Measurements from ENCODE around the gene SUN1.
"Not testable (repeated sequence)": the region's sequence is repeated elsewhere in the genome, so short reads cannot be mapped to it uniquely, and the experiment has no call there.

Gene SUN1

DNA sequence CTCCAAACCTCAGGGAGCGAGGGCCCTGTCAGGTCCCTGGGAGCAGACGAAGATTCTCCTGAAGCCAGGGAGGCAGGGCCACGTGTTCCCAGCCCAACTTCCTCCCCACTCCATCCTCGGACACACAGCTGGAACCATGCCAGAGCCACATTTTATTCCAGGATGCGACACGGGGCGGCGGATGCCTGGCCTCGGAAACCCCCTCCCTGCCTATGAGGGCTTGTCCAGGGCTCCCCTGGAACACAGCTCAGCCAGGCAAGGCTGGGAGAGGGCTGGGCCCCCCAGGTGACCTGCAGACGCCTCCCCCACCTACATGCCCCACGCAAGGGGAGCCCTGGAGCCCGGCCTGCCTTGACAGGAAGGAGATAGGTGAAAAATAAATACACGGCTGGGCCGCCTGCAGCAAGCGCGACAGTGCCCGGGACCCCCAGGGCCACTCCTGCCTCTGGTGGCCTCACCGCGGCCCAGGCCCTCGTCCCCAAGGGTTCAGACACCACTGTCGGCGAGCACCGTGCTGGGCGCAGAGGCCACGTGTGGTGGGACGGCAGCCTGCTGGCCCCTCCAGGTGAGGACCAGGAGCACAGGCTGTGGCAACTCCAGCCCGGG, 65.6 kb downstream of the SUN1 start:
- no peak for DNase-seq
- in situ Hi-C loops (cut with MboI; ENCODE audit: low pct_unique_long_range_greater_than_20kb, low sequenced_read_pairs): no loop called here

DNA sequence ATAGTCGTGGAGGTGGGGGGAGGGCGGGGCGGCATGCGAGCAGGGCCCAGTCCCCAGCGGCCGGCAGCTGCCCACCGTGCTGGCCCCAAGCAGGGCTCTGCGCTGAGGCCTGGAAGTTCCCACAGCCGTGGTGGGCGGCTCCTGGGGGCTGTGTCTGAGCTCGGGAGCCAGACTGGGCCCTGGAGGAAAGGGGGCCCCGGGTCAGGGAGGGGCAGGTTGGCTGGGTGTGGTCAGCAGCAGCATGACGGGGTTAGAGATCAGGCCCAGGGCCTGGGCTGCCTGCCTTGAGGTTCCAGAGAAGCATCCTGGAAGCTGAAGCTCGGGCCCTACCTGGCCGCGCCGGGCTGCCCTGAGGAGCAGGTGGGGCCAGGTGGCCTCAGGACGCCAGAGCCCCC, 66.2 kb downstream of the SUN1 start:
- in situ Hi-C loops (cut with MboI; ENCODE audit: low pct_unique_long_range_greater_than_20kb, low sequenced_read_pairs): no loop called here
- no peak for DNase-seq

DNA sequence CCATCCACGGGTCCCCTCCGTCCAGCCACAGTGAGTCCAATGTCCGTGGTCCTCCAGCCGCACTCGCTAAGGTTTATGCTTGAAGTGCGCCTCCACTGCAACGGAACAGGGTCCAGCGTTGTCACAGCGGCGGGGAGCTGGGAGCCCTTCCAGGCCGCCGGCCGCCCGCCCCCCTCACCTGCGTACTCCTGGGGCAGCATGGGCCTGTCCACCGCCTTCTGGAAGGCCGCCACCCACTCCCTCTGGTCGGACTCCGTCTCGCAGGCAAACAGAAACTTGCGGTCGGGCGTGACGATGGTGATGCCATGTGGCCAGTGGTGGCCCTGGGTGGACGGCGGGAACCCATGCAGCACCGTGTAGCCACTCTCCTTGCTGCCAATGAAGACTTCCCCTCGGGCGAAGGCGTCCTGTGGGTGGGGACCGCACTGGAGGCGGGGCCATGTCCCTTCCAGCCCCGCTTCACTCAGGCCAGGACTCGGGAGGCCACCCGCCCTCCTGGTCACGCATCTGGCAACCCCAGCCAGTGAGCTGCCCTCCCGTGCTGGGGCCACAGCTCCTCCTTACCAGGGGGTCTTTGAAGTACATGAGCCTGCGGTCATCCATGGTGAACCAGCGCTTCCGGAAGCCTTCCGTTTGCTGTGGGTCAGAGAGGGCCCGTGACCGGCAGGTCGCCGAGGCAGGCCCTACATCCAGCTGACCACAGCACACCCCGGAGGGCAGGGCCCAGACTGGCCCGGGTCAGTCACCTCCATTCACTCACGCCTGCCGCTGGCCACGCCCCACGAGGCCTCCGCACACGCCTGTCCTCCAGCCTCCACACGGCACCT, 66.8 kb downstream of the SUN1 start:
- in situ Hi-C loops (cut with MboI; ENCODE audit: low pct_unique_long_range_greater_than_20kb, low sequenced_read_pairs): no loop called here
- no peak for DNase-seq

DNA sequence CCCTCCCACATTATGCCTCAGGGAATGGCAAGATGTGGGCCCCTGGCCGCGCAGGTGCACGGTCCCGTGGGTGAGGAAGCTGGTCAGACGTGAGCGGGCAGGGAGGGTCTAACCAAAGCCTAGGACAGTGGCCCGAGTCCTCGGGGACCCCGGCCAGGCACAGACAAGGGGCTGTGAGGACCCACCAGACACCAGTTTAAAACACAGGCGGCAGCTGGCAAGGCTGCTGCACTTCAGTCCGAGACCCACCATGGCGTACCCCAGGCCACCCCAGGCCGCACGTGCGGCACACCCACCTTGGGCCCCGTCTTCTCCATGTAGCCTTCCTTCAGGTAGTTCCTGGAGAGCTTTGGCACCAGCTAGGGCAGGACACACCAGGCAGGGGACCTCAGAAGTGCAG, 67.5 kb downstream of the SUN1 start:
- no peak for DNase-seq
- in situ Hi-C loops (cut with MboI; ENCODE audit: low pct_unique_long_range_greater_than_20kb, low sequenced_read_pairs): no loop called here

DNA sequence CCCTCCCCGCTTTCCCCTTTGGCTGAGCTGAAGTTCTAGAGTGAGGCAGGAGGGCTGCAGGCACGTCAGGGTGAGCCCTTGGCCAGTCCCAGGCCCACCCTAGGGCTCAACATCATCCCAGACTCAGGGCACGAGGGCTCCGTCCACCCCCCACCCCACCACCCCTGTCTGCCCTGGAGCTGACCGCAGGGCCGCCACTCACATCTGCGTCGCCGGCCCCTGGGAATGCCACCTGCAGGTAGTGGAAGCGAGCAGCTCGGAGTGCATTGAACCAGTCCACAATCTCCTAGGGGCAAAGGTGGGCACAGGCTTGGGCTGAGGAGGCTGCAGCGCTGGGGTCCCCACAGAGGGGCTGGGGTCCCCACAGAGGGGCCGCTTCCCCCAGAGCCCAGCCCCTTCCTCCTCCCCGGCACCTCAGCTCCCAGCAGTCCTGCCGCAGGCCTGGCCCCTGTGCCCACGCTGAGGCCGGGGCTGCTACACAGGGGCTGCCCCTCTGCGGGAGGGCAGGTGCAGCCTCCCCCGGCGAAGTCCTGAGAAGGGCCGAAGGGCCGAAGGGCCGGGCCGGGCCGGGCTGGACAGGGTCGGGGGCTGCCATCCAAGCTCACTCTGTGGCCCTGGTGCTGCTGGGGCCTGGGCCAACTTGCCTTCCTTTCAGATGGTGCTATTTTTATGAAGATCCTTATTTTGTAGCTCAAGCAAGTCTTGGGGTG, 68.2 kb downstream of the SUN1 start:
- no peak for DNase-seq
- in situ Hi-C loops (cut with MboI; ENCODE audit: low pct_unique_long_range_greater_than_20kb, low sequenced_read_pairs): no loop called here

DNA sequence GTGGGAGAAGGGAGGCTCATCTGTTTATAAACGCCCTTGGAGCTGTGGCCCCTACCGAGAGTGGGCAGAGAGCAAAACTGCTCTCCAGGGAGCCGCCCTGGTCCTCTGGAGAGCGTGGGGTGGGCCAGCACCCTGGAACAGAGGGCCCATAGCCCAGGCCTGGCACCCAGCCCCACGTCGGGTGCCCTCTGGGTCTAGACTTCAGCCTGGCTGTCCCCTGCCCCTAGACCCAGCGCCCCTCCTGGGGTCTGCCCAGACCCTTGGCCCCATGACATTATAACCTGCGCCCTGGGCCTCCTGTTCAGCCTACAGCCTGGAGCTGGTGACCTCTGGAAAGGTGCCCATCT, 68.7 kb downstream of the SUN1 start:
- no peak for DNase-seq
- in situ Hi-C loops (cut with MboI; ENCODE audit: low pct_unique_long_range_greater_than_20kb, low sequenced_read_pairs): no loop called here

DNA sequence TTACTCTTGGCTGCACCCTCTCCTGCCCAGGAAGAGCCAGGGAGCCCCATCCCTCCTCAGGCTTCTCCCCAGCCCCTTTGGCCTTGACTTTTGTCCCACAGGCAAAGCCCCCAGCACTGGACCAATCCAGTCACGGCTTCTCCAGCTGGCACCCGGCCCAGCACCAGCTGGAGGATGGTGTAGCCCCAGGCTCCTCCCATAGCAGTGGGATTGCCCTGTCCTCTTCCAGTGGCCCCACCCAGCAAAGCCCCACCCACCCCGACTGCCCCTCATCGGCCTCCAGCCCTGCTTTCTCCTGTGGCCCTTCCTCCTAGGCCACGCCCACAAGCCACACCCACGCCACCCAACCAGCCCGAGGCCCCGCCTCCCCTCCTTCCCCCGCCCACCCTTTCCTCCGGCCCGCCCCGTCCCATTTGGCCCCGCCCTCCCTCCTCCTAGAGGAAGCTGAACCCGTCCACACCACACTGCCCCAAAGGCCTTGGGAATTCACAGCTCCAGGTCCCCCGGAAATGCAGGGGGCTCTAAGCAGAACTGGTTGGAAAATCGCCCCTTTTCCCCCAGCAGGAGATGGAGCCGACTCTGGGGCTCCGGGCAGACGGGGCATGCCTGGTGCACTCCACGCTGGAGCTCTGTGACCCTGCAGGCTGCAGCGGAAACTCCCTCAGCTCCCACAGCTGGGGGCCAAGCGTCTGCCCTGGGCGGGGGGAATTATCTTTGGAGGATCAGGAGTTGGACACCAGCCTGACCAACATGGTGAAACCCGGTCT, 69.3 kb downstream of the SUN1 start:
- in situ Hi-C loops (cut with MboI; ENCODE audit: low pct_unique_long_range_greater_than_20kb, low sequenced_read_pairs): no loop called here
- peak; percentile 63 for DNase-seq

DNA sequence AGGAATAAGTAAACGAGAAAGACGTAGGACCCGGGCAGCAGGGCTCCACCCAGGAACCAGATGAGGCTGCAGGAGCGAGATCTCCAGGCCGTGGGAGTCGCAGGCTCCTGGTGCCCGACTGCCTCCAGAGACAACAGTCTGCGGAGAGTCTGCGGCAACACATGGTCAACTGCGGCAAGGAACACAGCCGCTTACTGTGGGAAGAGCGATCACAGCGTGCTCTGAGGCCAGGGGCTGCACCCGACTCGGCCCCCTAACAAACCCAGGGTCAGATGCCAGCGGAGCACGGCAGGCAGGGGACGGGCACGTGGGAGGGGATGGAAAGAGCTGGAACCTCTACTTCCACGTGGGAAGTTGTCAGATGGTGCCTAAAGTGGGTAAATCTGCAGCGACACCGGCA, 70.7 kb downstream of the SUN1 start:
- in situ Hi-C loops (cut with MboI; ENCODE audit: low pct_unique_long_range_greater_than_20kb, low sequenced_read_pairs): no loop called here
- no peak for DNase-seq

DNA sequence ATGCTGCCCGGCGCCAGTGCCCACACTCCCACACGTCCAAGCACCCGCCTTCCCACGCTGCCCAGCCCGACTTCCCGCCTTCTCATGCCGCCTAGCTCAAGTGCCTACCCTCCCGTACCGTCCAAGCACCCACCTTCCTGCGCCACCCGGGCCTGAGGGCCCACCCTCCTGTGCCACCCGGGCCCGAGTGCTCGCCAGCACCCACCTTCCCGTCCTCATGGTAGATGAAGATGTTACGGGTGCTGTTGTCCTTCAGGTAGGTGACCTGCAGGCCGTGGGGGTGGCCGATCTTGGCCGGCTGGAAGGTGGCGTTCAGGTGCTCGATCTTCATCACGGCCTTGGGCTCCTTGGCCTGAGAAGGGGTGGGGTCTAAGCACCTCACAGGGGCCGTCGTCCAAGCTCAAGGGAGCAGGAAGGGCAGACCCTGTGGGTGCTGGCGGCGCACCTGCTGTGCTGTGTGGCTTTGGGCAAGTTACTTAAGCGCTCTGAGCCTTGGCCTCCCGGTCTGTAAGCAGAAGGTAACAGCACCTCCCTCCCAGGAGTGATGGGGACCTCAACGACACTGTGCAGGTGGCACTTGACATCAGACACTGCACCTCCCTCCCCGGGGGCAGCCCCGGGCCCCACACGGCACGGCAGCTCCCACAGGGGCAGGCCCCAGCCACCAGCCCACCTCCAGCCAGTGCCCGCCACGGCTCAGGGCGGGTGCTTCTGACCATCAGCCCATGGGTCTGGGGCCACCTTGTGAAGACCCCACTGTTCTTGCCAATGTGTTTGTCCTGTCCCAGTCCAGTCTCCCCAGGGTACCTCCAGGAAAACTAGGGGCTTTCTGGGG, 71.9 kb downstream of the SUN1 start:
- in situ Hi-C loops (cut with MboI; ENCODE audit: low pct_unique_long_range_greater_than_20kb, low sequenced_read_pairs): no loop called here
- DNase-seq: no peak

DNA sequence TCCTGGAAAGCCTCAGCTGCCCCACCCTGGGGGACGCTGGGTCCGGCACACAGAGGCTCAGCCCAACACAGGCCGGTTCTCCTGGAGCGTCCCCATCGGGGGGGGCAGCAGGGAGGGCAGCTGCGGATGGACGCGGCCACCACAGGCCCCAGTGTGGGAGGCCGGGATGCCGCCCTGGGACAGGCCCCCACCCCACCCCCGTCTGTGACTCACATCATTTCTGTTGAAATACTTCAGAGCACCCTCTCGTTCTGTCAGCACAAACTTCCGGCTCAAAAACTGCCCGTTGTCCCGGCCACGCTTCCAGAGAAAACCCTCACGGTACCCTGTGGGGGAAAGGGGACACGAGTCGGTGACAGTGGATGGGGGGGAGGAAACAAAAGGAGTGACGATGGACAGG, 72.6 kb downstream of the SUN1 start:
- no peak for DNase-seq

DNA sequence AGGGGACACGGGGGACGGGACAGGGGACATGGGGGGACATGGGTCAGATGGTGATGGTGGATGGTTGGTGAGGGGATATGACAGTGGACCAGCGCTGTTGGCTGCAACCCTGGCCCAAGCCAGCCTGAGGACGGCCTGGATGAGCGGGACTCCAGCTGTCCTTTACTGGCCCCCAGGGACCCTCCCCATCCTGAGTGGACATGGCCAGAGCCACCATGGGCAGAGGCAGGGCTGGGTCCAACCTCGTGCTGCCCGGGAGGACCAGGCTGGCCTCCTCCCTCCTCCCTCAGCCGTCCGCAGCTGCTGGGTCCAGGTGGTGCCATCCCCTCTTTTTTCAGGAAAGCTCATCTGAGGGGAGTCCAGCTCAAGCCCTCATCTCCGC, 74.5 kb downstream of the SUN1 start:
- no peak for DNase-seq
- in situ Hi-C loops (cut with MboI; ENCODE audit: low pct_unique_long_range_greater_than_20kb, low sequenced_read_pairs): no loop called here

More for the DNA sequence above, 72.6 kb downstream of the SUN1 start:
- in situ Hi-C loops (cut with MboI; ENCODE audit: low pct_unique_long_range_greater_than_20kb, low sequenced_read_pairs): no loop called here

DNA sequence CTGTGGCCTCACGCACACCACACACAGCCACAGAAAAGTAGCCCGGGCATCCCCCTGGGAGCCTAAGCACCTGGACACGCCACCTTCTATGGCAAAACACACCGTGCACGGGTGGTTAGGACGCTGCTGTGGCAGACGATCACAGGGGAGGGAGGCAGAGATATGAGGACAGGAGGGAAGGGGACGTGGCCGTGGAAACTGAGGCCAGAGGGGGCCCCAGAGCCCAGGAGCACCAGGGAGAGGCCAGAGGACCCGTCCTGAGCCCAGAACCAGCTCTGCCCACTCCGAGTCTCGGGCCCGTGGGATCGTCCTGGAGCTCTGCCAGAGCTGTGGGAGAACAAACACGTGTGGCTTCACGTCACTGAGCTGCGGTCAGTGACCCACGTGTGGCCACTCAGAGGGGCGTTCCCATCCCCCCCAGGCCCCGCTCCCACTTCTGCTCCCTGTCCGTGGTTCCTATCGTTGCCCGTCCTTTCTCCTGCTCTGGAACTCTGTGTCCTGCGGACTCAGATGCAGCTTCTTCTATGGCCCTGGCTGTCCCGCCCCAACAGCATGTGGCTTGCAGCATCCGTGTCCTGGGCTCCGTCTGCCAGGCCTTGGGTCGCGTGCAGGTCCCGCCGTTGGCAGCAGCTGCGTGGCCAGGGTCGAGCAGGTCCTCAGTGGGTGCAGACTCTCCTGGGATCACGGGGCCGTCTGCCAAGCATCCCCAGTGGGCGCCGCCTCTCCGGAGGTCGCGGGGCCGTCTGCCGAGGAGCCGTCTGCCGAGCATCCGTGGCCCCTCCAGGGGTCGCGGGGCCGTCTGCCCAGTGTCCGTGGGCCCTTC, 75.1 kb downstream of the SUN1 start:
- no peak for DNase-seq
- in situ Hi-C loops (cut with MboI; ENCODE audit: low pct_unique_long_range_greater_than_20kb, low sequenced_read_pairs): no loop called here

DNA sequence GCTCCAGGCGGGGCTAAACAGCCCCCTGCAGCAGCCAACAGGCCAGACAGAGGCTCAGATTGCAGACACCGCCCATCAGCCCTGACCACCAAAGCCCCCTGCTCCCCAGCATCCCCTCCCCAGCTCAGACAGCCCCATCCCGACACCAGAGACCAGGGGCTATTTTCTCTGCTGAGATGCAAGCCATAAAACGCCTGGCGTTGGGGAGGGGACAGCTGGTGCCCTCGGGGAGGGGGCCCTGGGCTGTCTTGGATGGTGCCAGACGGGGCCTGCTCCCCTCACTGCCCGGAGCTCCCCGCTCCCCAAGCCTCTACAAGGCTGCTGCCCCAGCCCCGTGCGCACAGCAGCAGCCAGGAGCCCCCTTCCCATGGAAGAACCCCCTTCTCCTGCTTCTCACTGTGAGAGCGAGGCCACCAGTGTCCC, 75.9 kb downstream of the SUN1 start:
- in situ Hi-C loops (cut with MboI; ENCODE audit: low pct_unique_long_range_greater_than_20kb, low sequenced_read_pairs): no loop called here

DNA sequence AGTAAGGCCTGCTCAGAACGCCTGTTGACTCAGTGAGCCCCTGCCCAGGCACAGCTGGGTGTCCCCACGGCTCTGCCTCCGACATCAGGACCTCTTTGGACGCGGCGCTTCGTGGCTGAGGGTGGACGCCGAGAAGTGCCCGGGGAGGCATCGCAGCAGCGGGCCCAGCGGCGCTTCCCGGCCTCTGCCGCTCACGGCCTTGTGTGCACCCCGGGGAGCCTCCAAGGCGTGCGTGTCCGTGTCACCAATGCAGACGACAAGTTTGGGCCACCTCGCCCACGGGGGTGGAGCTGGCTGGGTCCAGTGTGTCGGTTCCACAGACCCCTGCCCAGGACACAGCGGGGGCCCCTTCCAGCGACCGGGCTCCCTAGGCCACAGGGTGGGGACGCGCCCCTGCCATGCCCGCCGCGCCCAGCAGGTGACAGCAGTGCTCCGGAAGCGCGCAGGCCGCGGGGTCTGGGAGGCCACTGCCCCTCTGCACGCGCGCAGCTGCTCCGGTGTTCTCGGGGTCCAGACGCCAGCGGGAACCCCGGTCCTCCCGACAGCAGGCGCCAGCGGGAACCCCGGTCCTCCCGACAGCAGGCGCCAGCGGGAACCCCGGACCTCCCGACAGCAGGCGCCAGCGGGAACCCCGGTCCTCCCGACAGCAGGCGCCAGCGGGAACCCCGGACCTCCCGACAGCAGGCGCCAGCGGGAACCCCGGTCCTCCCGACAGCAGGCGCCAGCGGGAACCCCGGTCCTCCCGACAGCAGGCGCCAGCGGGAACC, 76.5 kb downstream of the SUN1 start:
- DNase-seq: peak; percentile 66
- in situ Hi-C loops (cut with MboI; ENCODE audit: low pct_unique_long_range_greater_than_20kb, low sequenced_read_pairs): not testable (repeated sequence)

More for the DNA sequence above, 75.9 kb downstream of the SUN1 start:
- no peak for DNase-seq

DNA sequence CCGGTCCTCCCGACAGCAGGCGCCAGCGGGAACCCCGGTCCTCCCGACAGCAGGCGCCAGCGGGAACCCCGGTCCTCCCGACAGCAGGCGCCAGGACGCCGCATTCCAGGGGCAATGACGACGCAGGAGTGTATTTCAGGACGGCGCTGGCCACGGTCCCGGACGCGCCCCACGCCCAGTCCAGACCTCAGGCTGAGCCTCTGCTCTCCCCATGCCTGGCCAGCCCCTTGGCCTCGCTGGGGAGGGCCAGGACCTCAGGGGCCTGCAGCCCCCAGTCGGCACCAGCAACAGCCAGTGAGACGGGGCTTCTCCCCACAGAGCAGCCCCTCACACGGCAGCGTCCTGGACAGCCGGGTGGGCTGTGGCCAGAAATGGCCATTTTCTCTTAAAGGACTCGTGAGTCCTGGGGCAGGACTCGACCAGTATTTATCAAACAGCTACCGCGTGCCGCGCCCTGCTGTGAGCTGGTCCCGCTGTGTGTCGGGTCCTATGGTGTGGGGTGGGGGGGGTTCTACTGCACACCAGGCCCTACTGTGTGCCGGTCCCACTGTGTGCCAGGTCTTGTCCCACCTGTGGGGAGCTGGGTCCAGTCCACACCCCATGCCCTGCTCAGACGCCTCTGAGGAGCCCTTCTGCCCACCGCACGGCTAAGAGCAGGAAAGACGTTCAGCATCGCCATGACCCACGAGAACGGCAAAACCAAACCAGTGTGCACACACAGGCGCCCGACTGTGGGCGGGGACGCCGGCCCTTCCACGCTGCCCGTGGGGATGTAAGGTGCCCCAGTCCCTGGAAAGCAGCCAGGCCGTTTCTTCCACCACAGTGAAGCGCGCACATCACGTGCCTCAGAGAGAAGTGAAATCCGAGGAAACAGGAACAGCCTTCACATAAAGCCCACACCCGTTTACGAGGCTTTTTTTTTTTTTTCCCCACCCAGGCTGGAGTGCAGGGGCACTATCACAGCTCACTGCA, 77.4 kb downstream of the SUN1 start:
- DNase-seq: peak; percentile 80

DNA sequence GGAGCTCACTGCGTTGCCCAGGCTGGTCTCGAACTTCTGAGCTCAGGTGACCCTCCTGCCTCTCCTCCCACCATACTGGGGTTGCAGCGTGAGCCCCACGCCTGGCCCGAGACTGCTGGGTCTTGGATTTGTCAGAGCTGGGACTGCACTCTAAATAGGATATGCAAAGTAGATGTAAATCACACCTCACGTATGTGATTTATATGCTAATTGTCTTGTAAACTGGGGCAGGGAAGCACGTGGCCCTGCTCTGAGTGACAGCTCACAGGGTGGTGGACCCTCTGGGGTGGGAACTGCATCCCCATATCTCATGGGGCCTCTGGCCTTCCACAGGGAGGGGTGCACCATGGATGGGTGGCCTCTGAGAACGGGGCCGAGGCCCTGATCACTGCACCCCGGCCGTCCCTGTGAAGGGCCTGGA, 78.2 kb downstream of the SUN1 start:
- in situ Hi-C loops (cut with MboI; ENCODE audit: low pct_unique_long_range_greater_than_20kb, low sequenced_read_pairs): no loop called here
- no peak for DNase-seq

More for the DNA sequence above, 77.4 kb downstream of the SUN1 start:
- in situ Hi-C loops (cut with MboI; ENCODE audit: low pct_unique_long_range_greater_than_20kb, low sequenced_read_pairs): no loop called here
